ENCODE results near the gene LRRC8E. TPM values are rescaled to one million over a fixed set of nuclear protein-coding genes. Genes with fewer than 3 reads are reported as not detected.

Gene LRRC8E
- total RNA-seq, 1 experiment from 2014 or later, result not detected

DNA sequence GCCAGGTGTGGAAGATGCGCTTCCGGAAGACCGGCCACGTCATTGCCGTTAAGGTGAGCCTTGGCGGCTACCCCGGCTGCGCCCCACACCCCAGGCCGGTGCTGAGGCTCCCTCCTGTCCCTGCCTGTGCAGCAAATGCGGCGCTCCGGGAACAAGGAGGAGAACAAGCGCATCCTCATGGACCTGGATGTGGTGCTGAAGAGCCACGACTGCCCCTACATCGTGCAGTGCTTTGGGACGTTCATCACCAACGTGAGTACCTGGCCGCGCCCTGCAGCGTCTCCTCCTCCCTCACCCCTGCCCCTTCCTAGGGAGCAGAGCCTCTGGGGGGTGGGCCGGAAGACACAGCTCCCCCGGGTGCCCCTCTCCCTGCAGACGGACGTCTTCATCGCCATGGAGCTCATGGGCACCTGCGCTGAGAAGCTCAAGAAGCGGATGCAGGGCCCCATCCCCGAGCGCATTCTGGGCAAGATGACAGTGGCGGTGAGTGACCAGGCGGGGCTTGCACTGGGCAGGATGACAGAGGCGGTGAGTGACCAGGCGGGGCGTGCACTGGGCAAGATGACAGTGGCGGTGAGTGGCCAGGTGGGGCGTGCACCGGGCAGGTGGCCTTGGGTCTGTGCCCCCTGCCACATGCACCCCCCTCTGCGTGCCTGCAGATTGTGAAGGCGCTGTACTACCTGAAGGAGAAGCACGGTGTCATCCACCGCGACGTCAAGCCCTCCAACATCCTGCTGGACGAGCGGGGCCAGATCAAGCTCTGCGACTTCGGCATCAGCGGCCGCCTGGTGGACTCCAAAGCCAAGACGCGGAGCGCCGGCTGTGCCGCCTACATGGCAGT is 22.2 kb downstream of the LRRC8E start:
- Histone ChIP-seq H3K9me2 (replicated peaks; ENCODE audit: insufficient read depth, low read length) (no peaks in the 10 kb centered on the region), H3K79me2 (ENCODE audit: low read length) (peaks cover 12% of the 10 kb centered on the region), H4K20me1 (ENCODE audit: insufficient read depth, low read depth, low read length) (no peaks in the 10 kb centered on the region), H3K27ac (ENCODE audit: low read length) (no peak overlapping the region), H3K4me2 (ENCODE audit: low read depth, low read length, poor library complexity, severe bottlenecking) (no peak overlapping the region), H3K4me1 (ENCODE audit: low read length) (peaks cover under 1% of the 10 kb centered on the region; the same call in 1 of the 2 replicates), H3K4me3 (ENCODE audit: low read length) (no peak overlapping the region), H3K9me3 (ENCODE audit: low read length) (no peaks in the 10 kb centered on the region), H3K27me3 (ENCODE audit: low read length) (no peaks in the 10 kb centered on the region), H3K36me3 (ENCODE audit: insufficient read depth, low read length) (no peaks in the 10 kb centered on the region), H2AFZ (ENCODE audit: low read length) (no peak overlapping the region), H3K9ac (ENCODE audit: low read length) (no peak overlapping the region)
- DNase-seq, result no peak

- Histone ChIP-seq H3K4me3 (ENCODE audit: low read length) (no peak overlapping the region), H3K4me2 (ENCODE audit: low read depth, low read length, poor library complexity, severe bottlenecking) (no peak overlapping the region), H2AFZ (ENCODE audit: low read length) (no peak overlapping the region), H3K36me3 (ENCODE audit: insufficient read depth, low read length) (no peaks in the 10 kb centered on the region), H3K4me1 (ENCODE audit: low read length) (peaks cover 11% of the 10 kb centered on the region), H3K27me3 (ENCODE audit: low read length) (no peaks in the 10 kb centered on the region), H3K9me2 (replicated peaks; ENCODE audit: insufficient read depth, low read length) (no peaks in the 10 kb centered on the region), H4K20me1 (ENCODE audit: insufficient read depth, low read depth, low read length) (no peaks in the 10 kb centered on the region), H3K27ac (ENCODE audit: low read length) (no peak overlapping the region), H3K9ac (ENCODE audit: low read length) (no peak overlapping the region), H3K9me3 (ENCODE audit: low read length) (no peaks in the 10 kb centered on the region), H3K79me2 (ENCODE audit: low read length) (0 out of 2 replicates have a peak, but pooled peaks cover 3% of the 10 kb centered on the region)
- no peak for DNase-seq
These were observed 23.3 kb downstream of the LRRC8E start for GRCh38 chr19:7911508-7912143.

GRCh38 chr19:7912144-7912696 is 23.9 kb downstream of the LRRC8E start:
- Histone ChIP-seq H3K9me2 (replicated peaks; ENCODE audit: insufficient read depth, low read length) (no peaks in the 10 kb centered on the region), H3K27ac (ENCODE audit: low read length) (no peak overlapping the region), H3K4me3 (ENCODE audit: low read length) (no peak overlapping the region), H3K4me2 (ENCODE audit: low read depth, low read length, poor library complexity, severe bottlenecking) (no peak overlapping the region), H3K79me2 (ENCODE audit: low read length) (0 out of 2 replicates have a peak, but pooled peaks cover under 1% of the 10 kb centered on the region), H3K9me3 (ENCODE audit: low read length) (no peaks in the 10 kb centered on the region), H2AFZ (ENCODE audit: low read length) (no peak overlapping the region), H3K36me3 (ENCODE audit: insufficient read depth, low read length) (no peaks in the 10 kb centered on the region), H4K20me1 (ENCODE audit: insufficient read depth, low read depth, low read length) (no peaks in the 10 kb centered on the region), H3K27me3 (ENCODE audit: low read length) (no peaks in the 10 kb centered on the region), H3K9ac (ENCODE audit: low read length) (no peak overlapping the region), H3K4me1 (ENCODE audit: low read length) (peaks cover 17% of the 10 kb centered on the region)
- no peak for DNase-seq

GRCh38 chr19:7912697-7913564 is 24.6 kb downstream of the LRRC8E start:
- Histone ChIP-seq H3K79me2 (ENCODE audit: low read length) (no peaks in the 10 kb centered on the region), H3K9me2 (replicated peaks; ENCODE audit: insufficient read depth, low read length) (no peaks in the 10 kb centered on the region), H3K27me3 (ENCODE audit: low read length) (no peaks in the 10 kb centered on the region), H3K4me3 (ENCODE audit: low read length) (no peak overlapping the region), H2AFZ (ENCODE audit: low read length) (no peak overlapping the region), H3K4me2 (ENCODE audit: low read depth, low read length, poor library complexity, severe bottlenecking) (no peak overlapping the region), H3K36me3 (ENCODE audit: insufficient read depth, low read length) (no peaks in the 10 kb centered on the region), H3K4me1 (ENCODE audit: low read length) (peaks cover 23% of the 10 kb centered on the region), H3K9me3 (ENCODE audit: low read length) (no peaks in the 10 kb centered on the region), H3K27ac (ENCODE audit: low read length) (no peak overlapping the region), H3K9ac (ENCODE audit: low read length) (no peak overlapping the region), H4K20me1 (ENCODE audit: insufficient read depth, low read depth, low read length) (no peaks in the 10 kb centered on the region)
- DNase-seq, result no peak

GRCh38 chr19:7913652-7914051 is 25.3 kb downstream of the LRRC8E start:
- Histone ChIP-seq H2AFZ (ENCODE audit: low read length) (no peak overlapping the region), H3K9ac (ENCODE audit: low read length) (no peak overlapping the region), H4K20me1 (ENCODE audit: insufficient read depth, low read depth, low read length) (no peaks in the 10 kb centered on the region)

DNA sequence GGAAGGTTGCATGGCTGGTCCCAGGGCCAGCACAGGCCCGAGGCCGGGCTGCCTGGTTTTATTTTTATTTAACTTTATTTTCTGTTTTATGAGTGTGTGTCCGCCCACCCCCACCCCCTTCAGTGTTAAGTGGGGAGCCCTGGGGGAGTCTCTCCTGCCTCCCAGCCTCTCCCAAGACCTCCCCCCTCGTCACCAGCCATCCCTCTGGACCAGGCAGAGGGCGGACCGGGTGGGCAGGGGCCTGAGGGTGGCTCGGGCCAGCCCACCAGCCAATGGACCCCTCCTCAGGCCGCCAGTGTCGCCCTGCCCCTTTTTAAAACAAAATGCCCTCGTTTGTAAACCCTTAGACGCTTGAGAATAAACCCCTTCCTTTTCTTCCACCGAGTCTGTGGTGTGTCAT is 25.8 kb downstream of the LRRC8E start:
- no peak overlapping the region for H3K27ac ChIP-seq (ENCODE audit: low read length)
- H3K4me3 ChIP-seq (ENCODE audit: low read length), result no peak overlapping the region
- H3K27me3 ChIP-seq (ENCODE audit: low read length), result no peaks in the 10 kb centered on the region
- no peaks in the 10 kb centered on the region for H3K79me2 ChIP-seq (ENCODE audit: low read length)
- H3K36me3 ChIP-seq (ENCODE audit: insufficient read depth, low read length), result no peaks in the 10 kb centered on the region
- H3K4me1 ChIP-seq (ENCODE audit: low read length), result peaks cover 23% of the 10 kb centered on the region
- H3K9me2 ChIP-seq (replicated peaks; ENCODE audit: insufficient read depth, low read length), result no peaks in the 10 kb centered on the region
- DNase-seq, result no peak
- H3K9ac ChIP-seq (ENCODE audit: low read length), result no peak overlapping the region
- H3K9me3 ChIP-seq (ENCODE audit: low read length), result no peaks in the 10 kb centered on the region
- no peak overlapping the region for H3K4me2 ChIP-seq (ENCODE audit: low read depth, low read length, poor library complexity, severe bottlenecking)
- no peak overlapping the region for H2AFZ ChIP-seq (ENCODE audit: low read length)
- H4K20me1 ChIP-seq (ENCODE audit: insufficient read depth, low read depth, low read length), result no peaks in the 10 kb centered on the region

More at GRCh38 chr19:7913652-7914051, 25.3 kb downstream of the LRRC8E start:
- Histone ChIP-seq H3K4me3 (ENCODE audit: low read length) (no peak overlapping the region), H3K79me2 (ENCODE audit: low read length) (no peaks in the 10 kb centered on the region), H3K27ac (ENCODE audit: low read length) (no peak overlapping the region), H3K9me3 (ENCODE audit: low read length) (no peaks in the 10 kb centered on the region), H3K4me2 (ENCODE audit: low read depth, low read length, poor library complexity, severe bottlenecking) (no peak overlapping the region), H3K4me1 (ENCODE audit: low read length) (peaks cover 23% of the 10 kb centered on the region), H3K36me3 (ENCODE audit: insufficient read depth, low read length) (no peaks in the 10 kb centered on the region), H3K27me3 (ENCODE audit: low read length) (no peaks in the 10 kb centered on the region), H3K9me2 (replicated peaks; ENCODE audit: insufficient read depth, low read length) (no peaks in the 10 kb centered on the region)
- no peak for DNase-seq

DNA sequence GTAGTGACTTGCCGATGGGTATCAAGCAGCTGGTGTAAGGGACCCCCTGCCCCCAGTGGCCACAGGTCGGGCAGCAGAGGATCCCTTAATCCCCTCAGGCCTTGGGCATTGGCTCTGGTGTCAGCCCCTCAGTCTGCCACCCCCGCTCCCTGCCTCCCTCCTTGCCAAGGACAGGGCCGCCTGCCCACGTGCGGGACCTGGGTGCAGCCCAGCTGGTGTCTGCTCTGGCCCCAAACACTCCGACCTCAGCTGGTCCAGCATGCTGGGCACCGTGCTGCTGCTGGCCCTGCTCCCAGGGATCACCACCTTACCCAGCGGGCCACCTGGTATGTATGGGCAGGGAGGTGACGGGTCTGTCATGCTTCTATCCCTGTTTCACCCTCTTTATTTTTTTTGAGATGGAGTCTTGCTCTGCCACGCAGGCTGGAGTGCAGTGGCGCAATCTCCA is 26.3 kb downstream of the LRRC8E start, which contains the start of gene TGFBR3L:
TSS of gene TGFBR3L (plus strand) at position 233 of the 448 bp plus-strand sequence.
- Histone ChIP-seq H4K20me1 (ENCODE audit: insufficient read depth, low read depth, low read length) (no peaks in the 10 kb centered on the region), H3K9ac (ENCODE audit: low read length) (peak within 1 kb of the TSS; percentile 65; the same call in 1 of the 2 replicates), H3K9me2 (replicated peaks; ENCODE audit: insufficient read depth, low read length) (no peaks in the 10 kb centered on the region), H3K79me2 (ENCODE audit: low read length) (no peaks in the 10 kb centered on the region), H3K4me3 (ENCODE audit: low read length) (peak within 1 kb of the TSS; percentile 57; the same call in 1 of the 2 replicates), H3K27me3 (ENCODE audit: low read length) (no peaks in the 10 kb centered on the region), H3K4me2 (ENCODE audit: low read depth, low read length, poor library complexity, severe bottlenecking) (peak within 1 kb of the TSS; percentile 62), H3K36me3 (ENCODE audit: insufficient read depth, low read length) (no peaks in the 10 kb centered on the region), H3K27ac (ENCODE audit: low read length) (no peak within 1 kb of the TSS), H2AFZ (ENCODE audit: low read length) (no peak within 1 kb of the TSS), H3K4me1 (ENCODE audit: low read length) (peaks cover 26% of the 10 kb centered on the region), H3K9me3 (ENCODE audit: low read length) (no peaks in the 10 kb centered on the region)
- DNase-seq, result no peak
